Transverse colon (tissue), 4 donors: ENCODE measurements around the gene LRRC32. TPM values are rescaled to one million over a fixed set of nuclear protein-coding genes. Genes with fewer than 3 reads are reported as not detected.

Source experiments
- DNase-seq: peaks from one replicate; pipeline ENCODE4 v3.0.0-alpha.2; 2019
- H3K27ac ChIP-seq, 4 donors: fragments of 200-600 bp; sonication (generic); 2 replicates each; pipeline ENCODE4 v1.5.1; 2016 to 2018; ENCODE audit warnings: inconsistent platforms in 4 of 4
- H3K27me3 ChIP-seq: fragments of 200-600 bp; sonication (generic); 2 replicates; pipeline ENCODE4 v1.5.1; 2017; ENCODE audit warnings: inconsistent platforms
- H3K36me3 ChIP-seq, 4 donors: fragments of 200-600 bp; sonication (generic); 2 replicates each; pipeline ENCODE4 v1.5.1; 2017 to 2019; ENCODE audit warnings: inconsistent platforms in 4 of 4
- H3K4me1 ChIP-seq, 4 donors: fragments of 200-600 bp; sonication (generic); 2 replicates each; pipeline ENCODE4 v1.5.1; 2017 to 2020; ENCODE audit warnings: inconsistent platforms in 4 of 4
- H3K4me3 ChIP-seq, 4 donors: fragments of 200-600 bp; sonication (generic); 1 replicate in 1 of 4; 2 replicates in 3 of 4; pipeline versions ENCODE4 v1.5.1 to v1.6.1; 2017 to 2019; ENCODE audit warnings: inconsistent platforms in 4 of 4
- H3K9me3 ChIP-seq, 2 donors: fragments of 200-600 bp; sonication (generic); 2 replicates each; pipeline ENCODE4 v1.5.1; 2017 to 2019; ENCODE audit warnings: inconsistent platforms in 2 of 2
- CTCF ChIP-seq, 5 experiments: fragments of 200-600 bp in 3 of 5; fragments of 450-650 bp in 2 of 5; sonication (generic) in 3 of 5; IDR thresholded peaks; 1 replicate in 2 of 5; 2 replicates in 3 of 5; pipeline ENCODE4 v1.5.1; 2016 to 2017; ENCODE audit warnings: antibody characterized with exemption in 5 of 5, inconsistent platforms in 3 of 5, mild to moderate bottlenecking in 2 of 5, moderate library complexity in 1 of 5
- EP300 ChIP-seq: sonication (generic); formaldehyde crosslinking; IDR thresholded peaks from one replicate; pipeline ENCODE4 v1.6.1; 2017; ENCODE audit warnings: antibody characterized with exemption, low read depth
- POLR2A ChIP-seq: fragments of 450-650 bp; IDR thresholded peaks from one replicate; pipeline ENCODE4 v1.6.1; 2016; ENCODE audit warnings: antibody characterized with exemption, mild to moderate bottlenecking, moderate library complexity
- POLR2AphosphoS5 ChIP-seq, 3 donors: sonication (generic); formaldehyde crosslinking; IDR thresholded peaks; one replicate each; pipeline ENCODE4 v1.6.1; 2016; ENCODE audit warnings: antibody characterized with exemption in 3 of 3
- WGBS, 2 donors: methylation state at CpG; one replicate each; pipeline ENCODE4 v1.1.5; 2018; ENCODE audit warnings: low coverage in 1 of 2; 5-methylcytosine and 5-hydroxymethylcytosine counted together
- in situ Hi-C, 4 donors: fragments of 200-750 bp; cut with MboI; loops; one replicate each; pipeline versions ENCODE4 v1.15.0 to v1.15.1; 2017; ENCODE audit warnings: low sequenced_read_pairs in 3 of 4, low pct_ligation_motif_present in 1 of 4, low pct_unique_long_range_greater_than_20kb in 1 of 4
- intact Hi-C: fragments of 100-400 bp; cut with DNase I; formaldehyde crosslinking; loops from one replicate; pipeline ENCODE4 v1.15.1; 2023; ENCODE audit warnings: low total_unique reads
- total RNA-seq, 4 donors: library from RNA; depleted of rRNA; stranded (reverse); fragments of >200 nt; gene quantifications; one replicate each; pipeline ENCODE4 v1.1.0, GENCODE V29; 2016

The LRRC32 gene
- total RNA-seq, 4 donors from 2014 or later = 5.1 to 11.5 (median 9.1) TPM

DNA sequence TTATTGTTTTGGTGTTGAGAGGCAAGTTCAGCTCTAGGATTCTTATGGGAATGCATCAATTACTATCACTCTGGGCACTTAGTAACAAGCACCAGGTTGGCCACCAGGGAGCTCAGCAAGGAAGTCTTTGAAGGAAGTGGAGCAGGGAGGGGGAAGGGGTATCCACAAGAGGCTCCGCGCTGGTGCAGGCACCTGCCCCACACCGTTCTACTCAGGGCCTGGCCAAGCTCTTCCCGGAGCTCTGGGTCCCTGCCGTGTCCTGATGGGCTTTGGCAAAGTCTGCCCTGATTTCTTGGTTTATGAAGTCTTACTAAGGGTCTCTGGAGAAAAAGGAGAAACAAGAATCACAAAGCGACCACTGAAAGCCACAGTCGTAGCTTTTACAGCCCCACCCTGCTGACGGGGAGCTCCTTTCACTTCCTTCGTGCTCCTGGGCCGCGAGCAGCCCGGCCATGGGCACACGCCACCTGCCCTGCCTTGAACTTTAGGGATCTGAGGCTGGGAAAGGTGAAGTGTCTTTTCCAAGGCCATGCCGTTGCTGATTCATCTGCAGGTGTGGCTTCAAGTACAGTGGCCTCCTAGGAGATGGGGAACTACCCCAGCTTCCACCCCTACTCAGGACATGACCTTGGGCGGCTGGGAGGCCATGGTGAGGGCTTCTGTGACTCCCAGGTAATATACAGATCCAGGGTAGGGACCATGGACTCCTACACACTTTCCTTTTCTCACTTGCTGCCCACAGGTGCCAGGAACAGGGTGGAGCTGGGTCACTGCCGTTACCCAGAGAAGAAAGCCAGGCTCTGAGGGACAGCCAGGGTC lies 15.9 kb upstream of the LRRC32 start:
- in situ Hi-C loops = loop anchor here in 3 of 4 donors (10.0 kb wide), 2 partner anchors 122 to 132 kb away; no protein-coding TSS in a partner anchor
- no peak overlapping the region for H3K27ac ChIP-seq
- no peak for DNase-seq
- no peak overlapping the region for H3K4me3 ChIP-seq
- no peaks in the 10 kb centered on the region for H3K4me1 ChIP-seq
- no peaks in the 10 kb centered on the region for H3K27me3 ChIP-seq
- intact Hi-C loops = no loop called here
- H3K9me3 ChIP-seq = no peaks in the 10 kb centered on the region
- 57 to 62% methylated on average over 3 to 16 of the region's 16 CpGs for WGBS, 2 donors
- no peaks in the 10 kb centered on the region for H3K36me3 ChIP-seq
- TF ChIP-seq CTCF (IDR thresholded peaks at IDR 0.05) (no peak), EP300 (no peak), POLR2A (no peak), POLR2AphosphoS5 (IDR thresholded peaks at IDR 0.05) (no peak)

GRCh38 chr11:76685831-76686230 lies 15.3 kb upstream of the LRRC32 start:
- Histone ChIP-seq H3K4me1 (peaks cover 0 to under 1% (median 0%) of the 10 kb centered on the region in 4 donors), H3K36me3 (no peaks in the 10 kb centered on the region), H3K9me3 (no peaks in the 10 kb centered on the region), H3K27ac (no peak overlapping the region), H3K27me3 (no peaks in the 10 kb centered on the region), H3K4me3 (no peak overlapping the region)
- 65% methylated on average over 7 of the region's 7 CpGs; no CpG with 5 or more reads in 1 of the 2 donors for WGBS, 2 donors
- in situ Hi-C loops = loop anchor here in 3 of 4 donors (10.0 kb wide), 2 partner anchors 121 to 131 kb away; no protein-coding TSS in a partner anchor
- TF ChIP-seq POLR2AphosphoS5 (IDR thresholded peaks at IDR 0.05) (no peak), POLR2A (no peak), EP300 (no peak), CTCF (IDR thresholded peaks at IDR 0.05) (no peak)
- DNase-seq = no peak
- intact Hi-C loops = no loop called here

DNA sequence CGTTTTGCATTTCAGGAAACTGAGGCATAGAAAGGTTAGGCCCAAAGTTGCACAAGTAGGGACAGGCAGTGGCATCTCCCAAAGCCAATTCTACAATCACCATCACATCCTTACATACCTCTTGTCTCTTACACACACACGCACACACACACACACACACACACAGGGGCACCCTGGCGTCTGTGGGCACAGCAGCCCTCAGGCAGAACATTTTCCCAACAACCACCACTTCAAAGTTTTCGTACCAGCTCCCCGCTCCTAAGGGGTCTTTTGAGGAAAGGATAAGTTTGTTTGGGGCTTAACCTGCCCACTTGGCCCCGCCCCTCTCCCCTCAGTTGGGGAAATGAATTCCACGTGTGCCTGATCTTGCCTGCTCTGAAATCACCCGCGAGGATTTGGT lies 14.7 kb upstream of the LRRC32 start:
- in situ Hi-C loops = loop anchor here in 3 of 4 donors (10.0 kb wide), 2 partner anchors 120 to 130 kb away; no protein-coding TSS in a partner anchor
- DNase-seq = no peak
- intact Hi-C loops = no loop called here
- TF ChIP-seq POLR2AphosphoS5 (IDR thresholded peaks at IDR 0.05) = no peak
- TF ChIP-seq POLR2A = no peak
- no peak for TF ChIP-seq EP300
- no peak for TF ChIP-seq CTCF (IDR thresholded peaks at IDR 0.05)
- H3K4me1 ChIP-seq = peaks cover 0 to 6% (median 3%) of the 10 kb centered on the region in 4 donors
- H3K27me3 ChIP-seq = no peaks in the 10 kb centered on the region
- H3K36me3 ChIP-seq = no peaks in the 10 kb centered on the region
- WGBS, 2 donors = 84 to 88% methylated on average over 7 to 9 of the region's 9 CpGs
- H3K27ac ChIP-seq = no peak overlapping the region
- H3K4me3 ChIP-seq = no peak overlapping the region
- H3K9me3 ChIP-seq = no peaks in the 10 kb centered on the region

- no peak for DNase-seq
- H3K4me3 ChIP-seq = no peak overlapping the region
- in situ Hi-C loops = loop anchor here in 3 of 4 donors (10.0 kb wide), 2 partner anchors 120 to 130 kb away; no protein-coding TSS in a partner anchor
- WGBS, 2 donors = 98% methylated on average over 5 of the region's 5 CpGs; no CpG with 5 or more reads in 1 of the 2 donors
- H3K9me3 ChIP-seq = no peaks in the 10 kb centered on the region
- intact Hi-C loops = no loop called here
- H3K27me3 ChIP-seq = no peaks in the 10 kb centered on the region
- no peak overlapping the region for H3K27ac ChIP-seq
- H3K4me1 ChIP-seq = peaks cover 0 to 6% (median 3%) of the 10 kb centered on the region in 4 donors
- no peak for TF ChIP-seq CTCF (IDR thresholded peaks at IDR 0.05)
- no peak for TF ChIP-seq POLR2AphosphoS5 (IDR thresholded peaks at IDR 0.05)
- TF ChIP-seq EP300 = no peak
- TF ChIP-seq POLR2A = no peak
- no peaks in the 10 kb centered on the region for H3K36me3 ChIP-seq
These were observed 14.0 kb upstream of the LRRC32 start for GRCh38 chr11:76684516-76684915.
